Naive thymus-derived CD4-positive, alpha-beta T cell (primary cell): ENCODE data around the gene SCN2A. TPM values are rescaled to one million over a fixed set of nuclear protein-coding genes. Genes with fewer than 3 reads are reported as not detected.

Experiments
- ATAC-seq: fragments of 150-1000 bp; cut with Tn5 transposase; 2 replicates; pipeline ENCODE4 v1.10.0; 2021; ENCODE audit warnings: mild to moderate bottlenecking, moderate library complexity
- CTCF ChIA-PET: fragments of 350-600 bp; sonication (Branson Sonifier 250); formaldehyde crosslinking; loops from one replicate; lab custom pipeline; 2021; ENCODE audit warnings: antibody characterized with exemption; lab: Charles Lee
- POLR2A ChIA-PET: fragments of 350-600 bp; sonication (Branson Sonifier 250); formaldehyde crosslinking; loops from one replicate; lab custom pipeline; 2021; ENCODE audit warnings: antibody characterized with exemption, inconsistent platforms; lab: Charles Lee
- DNase-seq, 9 donors: peaks; one replicate each; pipeline versions ENCODE4 v3.0.0 to v3.0.0-alpha.2; 2020 to 2022; ENCODE audit warnings: mixed read lengths in 1 of 9
- H3K27ac ChIP-seq: one replicate; pipeline ENCODE4 v1.7.0; 2013; ENCODE audit warnings: mild to moderate bottlenecking, low read depth, low read length, moderate library complexity
- H3K27me3 ChIP-seq, 2 donors: one replicate each; pipeline ENCODE4 v1.7.0; 2013; ENCODE audit warnings: low read length in 2 of 2, mild to moderate bottlenecking in 2 of 2, moderate library complexity in 2 of 2; ENCODE audit not compliant: control insufficient read depth in 2 of 2, insufficient read depth in 2 of 2
- H3K36me3 ChIP-seq, 3 experiments: 1 replicate in 2 of 3; 2 replicates in 1 of 3; pipeline ENCODE4 v1.7.0; 2013; ENCODE audit warnings: low read length in 3 of 3, mild to moderate bottlenecking in 3 of 3, moderate library complexity in 1 of 3; ENCODE audit not compliant: insufficient read depth in 3 of 3, control insufficient read depth in 2 of 3
- H3K4me1 ChIP-seq, 2 donors: one replicate each; pipeline ENCODE4 v1.7.0; 2013; ENCODE audit warnings: low read length in 2 of 2, mild to moderate bottlenecking in 2 of 2, moderate library complexity in 1 of 2; ENCODE audit not compliant: control insufficient read depth in 2 of 2, insufficient read depth in 2 of 2
- H3K4me3 ChIP-seq: 2 replicates; pipeline ENCODE4 v1.7.0; 2013; ENCODE audit warnings: mild to moderate bottlenecking, low read length
- H3K9me3 ChIP-seq, 3 experiments: 1 replicate in 2 of 3; 2 replicates in 1 of 3; pipeline ENCODE4 v1.7.0; 2013; ENCODE audit warnings: low read length in 3 of 3; ENCODE audit not compliant: control insufficient read depth in 2 of 3
- H3K27ac Mint-ChIP-seq, 9 donors: one replicate each; pipeline ENCODE4 v1.8.0; 2020 to 2022; ENCODE audit warnings: mixed read lengths in 9 of 9, mild to moderate bottlenecking in 8 of 9, moderate library complexity in 5 of 9, inconsistent platforms in 2 of 9
- H3K27me3 Mint-ChIP-seq, 5 donors: one replicate each; pipeline ENCODE4 v1.8.0; 2021 to 2022; ENCODE audit warnings: mixed read lengths in 5 of 5, mild to moderate bottlenecking in 1 of 5
- H3K36me3 Mint-ChIP-seq, 5 donors: one replicate each; pipeline ENCODE4 v1.8.0; 2020 to 2022; ENCODE audit warnings: mixed read lengths in 5 of 5, mild to moderate bottlenecking in 3 of 5, inconsistent platforms in 1 of 5
- H3K4me1 Mint-ChIP-seq, 7 donors: one replicate each; pipeline ENCODE4 v1.8.0; 2020 to 2022; ENCODE audit warnings: mixed read lengths in 7 of 7, mild to moderate bottlenecking in 3 of 7, inconsistent platforms in 1 of 7
- H3K4me3 Mint-ChIP-seq, 10 donors: one replicate each; pipeline ENCODE4 v1.8.0; 2020 to 2022; ENCODE audit warnings: mild to moderate bottlenecking in 10 of 10, mixed read lengths in 10 of 10, moderate library complexity in 6 of 10, inconsistent platforms in 2 of 10
- H3K9me3 Mint-ChIP-seq, 11 donors: one replicate each; pipeline ENCODE4 v1.8.0; 2020 to 2022; ENCODE audit warnings: mixed read lengths in 11 of 11, mild to moderate bottlenecking in 4 of 11, inconsistent platforms in 1 of 11, moderate library complexity in 1 of 11
- intact Hi-C, 2 donors: fragments of 100-400 bp; cut with micrococcal nuclease; formaldehyde crosslinking; loops; one replicate each; pipeline ENCODE4 v1.15.1; 2023
- polyA plus RNA-seq, 2 donors: library from polyadenylated mRNA; unstranded; fragments of 300-500 nt; fragmentation: Illumina TruSeq; gene quantifications; one replicate each; pipeline ENCODE4 v1.2.3, GENCODE V29; 2021
- total RNA-seq, 6 experiments: library from RNA in 5 of 6; stranded (reverse) in 5 of 6; gene quantifications; 1 replicate in 5 of 6; 2 replicates in 1 of 6; pipeline ENCODE4 v1.2.3 and lab custom pipeline; 2021 to 2026

The SCN2A gene
- not detected for total RNA-seq
- not detected for polyA plus RNA-seq
- not detected for total RNA-seq (lab: John Stamatoyannopoulos, UW)

DNA sequence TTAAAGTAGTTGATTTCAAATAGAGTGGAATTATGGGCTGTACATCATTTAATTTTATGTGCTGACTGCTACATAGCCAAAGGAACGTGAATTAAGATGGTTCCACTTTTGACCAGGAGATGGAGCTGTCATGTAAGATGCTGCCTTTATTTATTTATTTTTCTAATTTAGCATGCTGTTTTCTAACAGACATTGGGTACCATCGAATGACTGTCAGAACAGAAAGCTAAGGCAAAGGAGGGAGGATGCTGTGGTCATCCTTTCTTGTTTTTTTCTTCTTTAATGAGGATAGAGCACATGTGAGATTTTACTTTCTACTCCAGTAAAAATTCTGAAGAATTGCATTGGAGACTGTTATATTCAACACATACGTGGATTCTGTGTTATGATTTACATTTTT is at the start of gene SCN2A:
Gene SCN2A, plus strand, starts transcription at position 185 of the 400 bp plus-strand sequence. CDS start 56,410 bp downstream, outside the sequence.
- Mint-ChIP-seq H3K9me3 (peaks cover 0 to 7% (median 0%) of the 10 kb centered on the region in 11 donors), H3K27me3 (peaks cover 0 to 9% (median 0%) of the 10 kb centered on the region in 5 donors), H3K36me3 (no peaks in the 10 kb centered on the region), H3K27ac (no peak within 1 kb of the TSS), H3K4me3 (no peak within 1 kb of the TSS), H3K4me1 (no peaks in the 10 kb centered on the region)
- CTCF ChIA-PET, result interaction anchor here (0.7 to 2.1 kb wide), 2 partner anchors 10 to 50 kb away, joined by 3 to 5 read pairs; no protein-coding TSS in a partner anchor
- no peak within 1 kb of the TSS for H3K27ac ChIP-seq
- H3K36me3 ChIP-seq, result no peaks in the 10 kb centered on the region
- ATAC-seq (no peak), DNase-seq (peak in 3 of 9 donors; percentile 1 to 5 (median 1))
- POLR2A ChIA-PET, result no interaction called here
- peaks cover 0 to 3% of the 10 kb centered on the region in 2 donors for H3K27me3 ChIP-seq
- no peaks in the 10 kb centered on the region for H3K4me1 ChIP-seq
- H3K4me3 ChIP-seq, result no peak within 1 kb of the TSS
- no peaks in the 10 kb centered on the region for H3K9me3 ChIP-seq
- intact Hi-C loops, result loop anchor here (1.0 to 10.0 kb wide), 3 partner anchors 54 to 633 kb away; partner anchors contain the start of gene GALNT3 (in 1 of the 2)

DNA sequence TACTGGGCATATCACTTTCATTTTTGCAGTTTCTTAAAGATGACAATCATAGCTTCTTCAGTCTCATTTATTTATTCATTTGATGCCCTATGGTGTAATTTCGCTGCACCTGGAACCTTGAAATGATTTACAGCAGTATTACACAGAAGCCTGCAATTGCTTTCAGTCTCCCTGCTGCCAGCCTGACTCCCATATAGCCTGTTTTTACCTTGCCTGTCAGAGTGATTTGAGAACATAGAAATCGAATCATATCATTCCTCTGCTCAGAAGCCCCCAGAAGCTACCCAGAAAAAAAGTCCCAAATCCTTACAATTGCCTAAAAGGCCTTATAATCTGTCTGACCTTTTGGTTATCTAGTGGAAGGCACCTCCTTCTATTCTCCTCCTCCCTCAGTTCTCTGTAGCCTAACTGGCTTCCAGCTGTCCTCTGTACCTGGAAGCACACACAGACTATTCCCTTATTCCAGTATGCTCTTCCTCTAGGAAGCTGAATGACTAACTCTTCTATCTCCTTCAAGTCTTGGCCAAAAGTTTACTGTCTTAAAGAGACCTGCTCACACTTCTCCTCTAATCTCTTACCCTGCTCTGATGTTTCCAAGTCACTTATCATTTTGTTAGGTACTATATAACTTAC is 48.0 kb upstream of the SCN2A start:
- ChIA-PET POLR2A (no interaction called here), CTCF (no interaction called here)
- Mint-ChIP-seq H3K27ac (no peak overlapping the region), H3K4me1 (no peaks in the 10 kb centered on the region), H3K27me3 (peaks cover 0 to 7% (median 0%) of the 10 kb centered on the region in 5 donors), H3K36me3 (no peaks in the 10 kb centered on the region), H3K4me3 (no peak overlapping the region), H3K9me3 (peaks cover 0 to 4% (median 0%) of the 10 kb centered on the region in 11 donors)
- Histone ChIP-seq H3K27ac (no peak overlapping the region), H3K27me3 (no peaks in the 10 kb centered on the region), H3K36me3 (no peaks in the 10 kb centered on the region), H3K9me3 (no peaks in the 10 kb centered on the region), H3K4me3 (no peak overlapping the region), H3K4me1 (no peaks in the 10 kb centered on the region)
- intact Hi-C loops, result no loop called here
- DNase-seq (no peak), ATAC-seq (no peak)

DNA sequence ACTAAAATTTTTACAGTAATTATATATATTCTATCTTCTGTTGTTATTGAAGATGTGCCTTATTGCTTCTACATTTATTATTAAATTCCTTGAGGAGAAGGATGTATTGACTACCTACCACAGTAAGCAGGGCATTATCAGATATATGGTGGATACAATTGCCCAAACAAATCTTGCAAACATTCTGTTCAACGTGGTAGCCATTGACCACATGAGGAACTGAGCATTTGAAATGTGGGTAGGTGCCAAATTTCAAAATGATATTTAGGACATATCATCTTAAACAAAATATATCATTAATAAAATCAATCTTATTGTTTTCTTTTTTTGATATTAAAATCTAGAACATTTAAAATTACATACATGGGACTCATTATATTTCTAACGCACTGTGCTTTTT is 46.5 kb upstream of the SCN2A start:
- no peak overlapping the region for H3K27ac Mint-ChIP-seq
- ChIA-PET POLR2A (no interaction called here), CTCF (no interaction called here)
- ATAC-seq (no peak), DNase-seq (no peak)
- no peaks in the 10 kb centered on the region for H3K4me1 ChIP-seq
- H3K4me1 Mint-ChIP-seq, result no peaks in the 10 kb centered on the region
- peaks cover 0 to 13% (median 4%) of the 10 kb centered on the region in 5 donors for H3K27me3 Mint-ChIP-seq
- H3K27me3 ChIP-seq, result no peaks in the 10 kb centered on the region
- H3K9me3 ChIP-seq, result no peaks in the 10 kb centered on the region
- intact Hi-C loops, result no loop called here
- H3K4me3 Mint-ChIP-seq, result no peak overlapping the region
- H3K9me3 Mint-ChIP-seq, result peaks cover 0 to 4% (median 0%) of the 10 kb centered on the region in 11 donors
- H3K36me3 Mint-ChIP-seq, result no peaks in the 10 kb centered on the region
- H3K4me3 ChIP-seq, result no peak overlapping the region
- H3K27ac ChIP-seq, result no peak overlapping the region
- H3K36me3 ChIP-seq, result no peaks in the 10 kb centered on the region

DNA sequence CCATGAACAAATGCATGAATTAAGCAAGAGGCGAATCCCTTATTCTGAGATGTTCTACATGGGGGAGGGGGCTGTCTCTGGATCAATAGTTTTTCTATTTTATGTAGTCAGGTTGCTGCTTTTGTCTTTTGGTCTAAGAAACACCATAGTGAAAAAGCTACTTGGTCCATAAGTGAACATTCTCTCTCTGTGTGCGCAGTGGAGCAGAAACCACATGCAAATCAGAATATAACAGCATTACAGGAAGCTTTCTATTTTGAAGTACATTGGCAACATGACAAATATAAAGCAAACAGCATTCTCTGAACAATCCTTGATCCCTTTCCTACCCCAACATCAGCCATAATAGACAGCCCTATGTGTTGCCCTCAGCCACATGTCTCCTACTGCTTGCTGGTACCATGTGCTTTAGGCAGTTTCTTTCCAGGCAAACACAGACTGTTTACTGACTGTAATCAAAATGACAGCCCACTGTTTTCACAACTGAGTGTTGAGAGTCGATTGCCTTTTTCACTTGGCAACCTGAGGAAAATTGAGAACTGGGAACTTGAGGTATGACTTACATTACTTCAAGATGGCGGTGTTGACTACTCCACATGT is 45.9 kb upstream of the SCN2A start:
- ATAC-seq (no peak), DNase-seq (no peak)
- Histone ChIP-seq H3K27ac (no peak overlapping the region), H3K4me1 (no peaks in the 10 kb centered on the region), H3K36me3 (no peaks in the 10 kb centered on the region), H3K4me3 (no peak overlapping the region), H3K27me3 (no peaks in the 10 kb centered on the region), H3K9me3 (no peaks in the 10 kb centered on the region)
- Mint-ChIP-seq H3K27ac (no peak overlapping the region), H3K4me3 (no peak overlapping the region), H3K9me3 (peaks cover 0 to 4% (median 0%) of the 10 kb centered on the region in 11 donors), H3K36me3 (no peaks in the 10 kb centered on the region), H3K4me1 (no peaks in the 10 kb centered on the region), H3K27me3 (peaks cover 0 to 13% (median 6%) of the 10 kb centered on the region in 5 donors)
- ChIA-PET CTCF (no interaction called here), POLR2A (no interaction called here)
- intact Hi-C loops, result no loop called here

DNA sequence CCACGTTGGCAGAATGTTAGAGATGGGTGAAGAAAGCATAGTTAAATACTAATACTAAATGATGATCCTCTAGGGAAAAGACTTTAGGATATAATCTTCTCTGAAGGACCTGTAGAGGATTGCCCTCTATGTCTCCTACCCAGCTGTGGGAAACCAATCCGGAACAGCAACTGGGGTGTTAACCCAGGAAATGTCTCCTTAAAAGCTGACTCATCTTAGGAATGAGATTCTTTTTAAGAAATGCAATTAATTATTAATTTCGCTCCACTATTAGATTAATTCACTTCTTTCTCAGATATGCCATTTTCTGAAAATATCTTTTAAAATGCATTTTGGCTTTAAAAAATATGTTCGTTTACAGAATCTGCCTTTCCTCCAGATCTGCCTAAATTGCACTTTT is 42.8 kb upstream of the SCN2A start:
- H3K36me3 ChIP-seq, result no peaks in the 10 kb centered on the region
- DNase-seq (no peak), ATAC-seq (no peak)
- no peaks in the 10 kb centered on the region for H3K36me3 Mint-ChIP-seq
- H3K4me3 Mint-ChIP-seq, result no peak overlapping the region
- ChIA-PET CTCF (no interaction called here), POLR2A (no interaction called here)
- no peak overlapping the region for H3K4me3 ChIP-seq
- no peaks in the 10 kb centered on the region for H3K4me1 ChIP-seq
- H3K27ac ChIP-seq, result no peak overlapping the region
- peaks cover 0 to 11% (median 8%) of the 10 kb centered on the region in 5 donors for H3K27me3 Mint-ChIP-seq
- peaks cover 0 to under 1% (median 0%) of the 10 kb centered on the region in 11 donors for H3K9me3 Mint-ChIP-seq
- intact Hi-C loops, result no loop called here
- no peak overlapping the region for H3K27ac Mint-ChIP-seq
- no peaks in the 10 kb centered on the region for H3K4me1 Mint-ChIP-seq
- H3K9me3 ChIP-seq, result no peaks in the 10 kb centered on the region
- H3K27me3 ChIP-seq, result no peaks in the 10 kb centered on the region

DNA sequence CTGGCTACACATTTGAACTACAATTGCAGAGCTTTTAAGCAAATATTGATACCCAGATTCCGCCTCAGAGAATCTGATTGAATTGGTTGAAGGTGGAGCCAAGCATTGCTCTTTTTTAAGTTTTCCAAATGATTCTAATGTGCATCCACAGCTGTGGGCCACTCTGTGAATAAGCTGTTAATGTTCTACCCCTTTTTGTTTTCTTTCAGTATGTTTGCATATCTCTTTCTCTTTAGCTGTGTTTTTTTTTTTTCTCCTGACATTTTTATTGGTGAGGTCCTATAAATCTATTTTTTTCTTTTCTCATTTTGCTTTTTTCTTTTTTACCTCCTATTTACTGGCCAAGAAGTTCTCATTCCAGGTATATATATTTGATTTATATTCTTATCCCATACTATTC is 41.9 kb upstream of the SCN2A start:
- intact Hi-C loops, result no loop called here
- ChIA-PET POLR2A (no interaction called here), CTCF (no interaction called here)

More for the DNA sequence above, 41.9 kb upstream of the SCN2A start:
- H3K27ac ChIP-seq, result no peak overlapping the region
- no peaks in the 10 kb centered on the region for H3K36me3 ChIP-seq
- Mint-ChIP-seq H3K36me3 (no peaks in the 10 kb centered on the region), H3K9me3 (no peaks in the 10 kb centered on the region), H3K4me1 (no peaks in the 10 kb centered on the region), H3K4me3 (no peak overlapping the region), H3K27ac (no peak overlapping the region), H3K27me3 (peaks cover 0 to 11% (median 6%) of the 10 kb centered on the region in 5 donors)
- ATAC-seq (no peak), DNase-seq (no peak)
- H3K4me1 ChIP-seq, result no peaks in the 10 kb centered on the region
- no peaks in the 10 kb centered on the region for H3K9me3 ChIP-seq
- H3K4me3 ChIP-seq, result no peak overlapping the region
- no peaks in the 10 kb centered on the region for H3K27me3 ChIP-seq
